Fibroblast of lung (primary cell): ENCODE data around the gene RPRD1B. TPM values are rescaled to one million over a fixed set of nuclear protein-coding genes. Genes with fewer than 3 reads are reported as not detected.
A peak's percentile ranks its signal among the peaks of the same experiment; 100 is the strongest.

ENCODE experiments used
- DNase-seq, 2 donors: peaks; one replicate each; pipeline versions ENCODE4 v3.0.0 to v3.0.0-alpha.2; 2010; ENCODE audit warnings: low read depth in 2 of 2
- H2AFZ ChIP-seq: 2 replicates; pipeline ENCODE4 v1.5.1; 2012; ENCODE audit warnings: low read length, control low read depth, inconsistent platforms
- H3K27ac ChIP-seq: 2 replicates; pipeline ENCODE4 v1.5.1; 2011; ENCODE audit warnings: low read length, control low read depth; ENCODE audit not compliant: insufficient read depth
- H3K27me3 ChIP-seq: 2 replicates; pipeline ENCODE4 v1.5.1; 2011; ENCODE audit warnings: mild to moderate bottlenecking, low read length; ENCODE audit not compliant: control insufficient read depth, insufficient read depth
- H3K36me3 ChIP-seq: 2 replicates; pipeline ENCODE4 v1.5.1; 2011; ENCODE audit warnings: low read length; ENCODE audit not compliant: control insufficient read depth, insufficient read depth
- H3K4me1 ChIP-seq: 2 replicates; pipeline ENCODE4 v1.5.1; 2011; ENCODE audit warnings: low read length; ENCODE audit not compliant: control insufficient read depth, insufficient read depth; ENCODE audit errors: extremely low read depth
- H3K4me2 ChIP-seq: 2 replicates; pipeline ENCODE4 v1.5.1; 2011; ENCODE audit warnings: low read length, control low read depth; ENCODE audit not compliant: insufficient read depth; ENCODE audit errors: extremely low read depth
- H3K4me3 ChIP-seq, 4 experiments: fragments of 200-600 bp in 1 of 4; sonication (generic) in 1 of 4; replicated peaks in 1 of 4; 2 replicates each; pipeline ENCODE4 v1.5.1; 2011 to 2016; ENCODE audit warnings: low read length in 4 of 4, low read depth in 3 of 4, mild to moderate bottlenecking in 3 of 4, control low read depth in 2 of 4, inconsistent platforms in 1 of 4, mixed read lengths in 1 of 4; ENCODE audit not compliant: insufficient read depth in 1 of 4; ENCODE audit errors: control extremely low read depth in 1 of 4
- H3K79me2 ChIP-seq: 2 replicates; pipeline ENCODE4 v1.5.1; 2012; ENCODE audit warnings: mild to moderate bottlenecking, low read length, inconsistent platforms; ENCODE audit not compliant: control insufficient read depth, insufficient read depth
- H3K9ac ChIP-seq: 2 replicates; pipeline ENCODE4 v1.5.1; 2011; ENCODE audit warnings: mild to moderate bottlenecking, low read length, control low read depth; ENCODE audit not compliant: insufficient read depth
- H3K9me3 ChIP-seq: 2 replicates; pipeline ENCODE4 v1.5.1; 2012; ENCODE audit warnings: low read depth, low read length; ENCODE audit not compliant: control insufficient read depth, insufficient read depth
- H4K20me1 ChIP-seq: 2 replicates; pipeline ENCODE4 v1.5.1; 2011; ENCODE audit warnings: low read length; ENCODE audit not compliant: control insufficient read depth, insufficient read depth; ENCODE audit errors: extremely low read depth
- CTCF ChIP-seq, 2 donors: IDR thresholded peaks in 1 of 2; conservative IDR thresholded peaks in 1 of 2; 1 replicate in 1 of 2; 2 replicates in 1 of 2; pipeline ENCODE4 v1.5.1; 2011 to 2012; ENCODE audit warnings: low read length in 2 of 2, control low read depth in 1 of 2, inconsistent platforms in 1 of 2, low read depth in 1 of 2, mild to moderate bottlenecking in 1 of 2
- EZH2 ChIP-seq: IDR thresholded peaks from 2 replicates; pipeline ENCODE4 v1.5.1; 2012; ENCODE audit warnings: low read length, control low read depth, mild to moderate bottlenecking; ENCODE audit errors: missing control alignments
- polyA plus RNA-seq, 2 donors: library from polyadenylated mRNA; depleted of rRNA in 1 of 2; stranded (reverse) in 1 of 2; unstranded in 1 of 2; fragments of >200 nt; gene quantifications; 2 replicates each; pipeline ENCODE4 v1.2.1, GENCODE V29; 2011 to 2012; ENCODE audit warnings: missing spikeins in 1 of 2
- total RNA-seq: library from RNA; depleted of rRNA; stranded (reverse); fragments of >200 nt; gene quantifications from 2 replicates; pipeline ENCODE4 v1.2.1, GENCODE V29; 2014

Gene RPRD1B
- total and polyA plus RNA-seq, 2 donors (not counting 1 experiment from before 2014, with no cell fraction given) = 23.8 to 23.9 TPM

- H3K4me2 ChIP-seq = no peak overlapping the region
- peaks cover 11% of the 10 kb centered on the region for H3K4me1 ChIP-seq
- peaks cover 2% of the 10 kb centered on the region for H3K36me3 ChIP-seq
- no peaks in the 10 kb centered on the region for H3K9me3 ChIP-seq
- no peak overlapping the region for H3K9ac ChIP-seq
- DNase-seq = peak; percentile 48 to 91
- peaks cover 45% of the 10 kb centered on the region for H3K79me2 ChIP-seq
- H3K4me3 ChIP-seq = no peak overlapping the region
- H3K27ac ChIP-seq = peak overlapping the region; percentile 55
- H4K20me1 ChIP-seq = peaks cover 5% of the 10 kb centered on the region
- no peak for TF ChIP-seq EZH2
- TF ChIP-seq CTCF (conservative IDR thresholded peaks at IDR 0.05 in 1 of 2, IDR thresholded peaks at IDR 0.05 in 1 of 2; ENCODE audit: low read depth in 1 of 2, low read length in 2 of 2) = no peak
- H3K27me3 ChIP-seq = no peaks in the 10 kb centered on the region
- H2AFZ ChIP-seq = no peak overlapping the region
Observed at GRCh38 chr20:38049800-38050199, 16.3 kb downstream of the RPRD1B start.

GRCh38 chr20:38050686-38051085 lies 17.1 kb downstream of the RPRD1B start:
- H3K9me3 ChIP-seq = no peaks in the 10 kb centered on the region
- H4K20me1 ChIP-seq = peaks cover 5% of the 10 kb centered on the region
- no peak overlapping the region for H3K4me3 ChIP-seq
- no peaks in the 10 kb centered on the region for H3K27me3 ChIP-seq
- H3K36me3 ChIP-seq = peaks cover 2% of the 10 kb centered on the region
- H2AFZ ChIP-seq = no peak overlapping the region
- DNase-seq = peak; percentile 27 to 61
- TF ChIP-seq CTCF (conservative IDR thresholded peaks at IDR 0.05 in 1 of 2, IDR thresholded peaks at IDR 0.05 in 1 of 2; ENCODE audit: low read depth in 1 of 2, low read length in 2 of 2) = no peak
- no peak for TF ChIP-seq EZH2
- no peak overlapping the region for H3K9ac ChIP-seq
- H3K79me2 ChIP-seq = peaks cover 40% of the 10 kb centered on the region
- no peak overlapping the region for H3K27ac ChIP-seq
- H3K4me1 ChIP-seq = peaks cover 11% of the 10 kb centered on the region
- H3K4me2 ChIP-seq = no peak overlapping the region

- H3K36me3 ChIP-seq = peaks cover 2% of the 10 kb centered on the region
Observed at GRCh38 chr20:38052870-38053269, 19.3 kb downstream of the RPRD1B start.

More at GRCh38 chr20:38052870-38053269, 19.3 kb downstream of the RPRD1B start:
- DNase-seq = no peak
- H3K4me3 ChIP-seq = no peak overlapping the region
- H3K4me1 ChIP-seq = peaks cover 11% of the 10 kb centered on the region
- no peaks in the 10 kb centered on the region for H3K27me3 ChIP-seq
- H4K20me1 ChIP-seq = peaks cover 5% of the 10 kb centered on the region
- no peaks in the 10 kb centered on the region for H3K9me3 ChIP-seq
- H2AFZ ChIP-seq = no peak overlapping the region
- H3K9ac ChIP-seq = no peak overlapping the region
- TF ChIP-seq EZH2 = no peak
- no peak for TF ChIP-seq CTCF (conservative IDR thresholded peaks at IDR 0.05 in 1 of 2, IDR thresholded peaks at IDR 0.05 in 1 of 2; ENCODE audit: low read depth in 1 of 2, low read length in 2 of 2)
- H3K79me2 ChIP-seq = peaks cover 29% of the 10 kb centered on the region
- no peak overlapping the region for H3K4me2 ChIP-seq
- no peak overlapping the region for H3K27ac ChIP-seq
